Mesendoderm (in vitro differentiated cells): ENCODE data around the gene GRIK4.

Experiments
- DNase-seq: peaks from one replicate; pipeline ENCODE4 v3.0.0; 2013
- H2AK5ac ChIP-seq: 2 replicates; pipeline ENCODE4 v1.6.1; 2013; ENCODE audit warnings: low read length, inconsistent platforms
- H2BK120ac ChIP-seq: 2 replicates; pipeline ENCODE4 v1.6.1; 2013; ENCODE audit warnings: low read depth, mild to moderate bottlenecking, low read length, moderate library complexity, mixed read lengths
- H2BK15ac ChIP-seq: replicated peaks from 2 replicates; pipeline ENCODE4 v1.6.1; 2013; ENCODE audit warnings: low read depth, mild to moderate bottlenecking, moderate library complexity
- H2BK5ac ChIP-seq: 2 replicates; pipeline ENCODE4 v1.6.1; 2013; ENCODE audit warnings: low read length, inconsistent platforms
- H3K18ac ChIP-seq: 2 replicates; pipeline ENCODE4 v1.6.1; 2013; ENCODE audit warnings: mild to moderate bottlenecking, low read length, mixed read lengths
- H3K23ac ChIP-seq: one replicate; pipeline ENCODE4 v1.6.1; 2013; ENCODE audit warnings: low read length
- H3K27ac ChIP-seq: 2 replicates; pipeline ENCODE4 v1.5.1; 2013; ENCODE audit warnings: low read depth, mild to moderate bottlenecking, inconsistent platforms, low read length, moderate library complexity
- H3K27me3 ChIP-seq: 2 replicates; pipeline ENCODE4 v1.6.1; 2013; ENCODE audit warnings: low read length, control low read depth, mild to moderate bottlenecking, inconsistent platforms; ENCODE audit not compliant: insufficient read depth, poor library complexity
- H3K36me3 ChIP-seq: 2 replicates; pipeline ENCODE4 v1.6.1; 2013; ENCODE audit warnings: low read length, inconsistent platforms; ENCODE audit not compliant: control insufficient read depth, insufficient read depth
- H3K4ac ChIP-seq: one replicate; pipeline ENCODE4 v1.6.1; 2013; ENCODE audit warnings: low read depth, mild to moderate bottlenecking, low read length, moderate library complexity
- H3K4me1 ChIP-seq: 2 replicates; pipeline ENCODE4 v1.6.1; 2013; ENCODE audit warnings: low read depth, low read length, inconsistent platforms; ENCODE audit not compliant: control insufficient read depth
- H3K4me2 ChIP-seq: 2 replicates; pipeline ENCODE4 v1.6.1; 2013; ENCODE audit warnings: low read length
- H3K4me3 ChIP-seq: 2 replicates; pipeline ENCODE4 v1.5.1; 2013; ENCODE audit warnings: mild to moderate bottlenecking, low read length
- H3K56ac ChIP-seq: one replicate; pipeline ENCODE4 v1.6.1; 2013; ENCODE audit warnings: low read length
- H3K79me1 ChIP-seq: 2 replicates; pipeline ENCODE4 v1.6.1; 2013; ENCODE audit warnings: low read length, inconsistent platforms
- H3K79me2 ChIP-seq: 2 replicates; pipeline ENCODE4 v1.6.1; 2013; ENCODE audit warnings: mild to moderate bottlenecking, low read length; ENCODE audit not compliant: control insufficient read depth, insufficient read depth
- H3K9ac ChIP-seq: 2 replicates; pipeline ENCODE4 v1.6.1; 2013; ENCODE audit warnings: low read length, inconsistent platforms
- H4K5ac ChIP-seq: one replicate; pipeline ENCODE4 v1.6.1; 2013; ENCODE audit warnings: low read length
- H4K8ac ChIP-seq: one replicate; pipeline ENCODE4 v1.6.1; 2013; ENCODE audit warnings: low read depth, mild to moderate bottlenecking, control low read depth, low read length, moderate library complexity
- WGBS: extraction: QIAGEN DNeasy Blood & Tissue Kit; methylation state at CpG from one replicate; pipeline ENCODE4 v1.1.7; 2013; ENCODE audit warnings: low lambda C conversion rate, missing lambda C conversion rate; ENCODE audit not compliant: insufficient coverage; ENCODE audit errors: extremely low coverage; 5-methylcytosine and 5-hydroxymethylcytosine counted together

The GRIK4 gene

DNA sequence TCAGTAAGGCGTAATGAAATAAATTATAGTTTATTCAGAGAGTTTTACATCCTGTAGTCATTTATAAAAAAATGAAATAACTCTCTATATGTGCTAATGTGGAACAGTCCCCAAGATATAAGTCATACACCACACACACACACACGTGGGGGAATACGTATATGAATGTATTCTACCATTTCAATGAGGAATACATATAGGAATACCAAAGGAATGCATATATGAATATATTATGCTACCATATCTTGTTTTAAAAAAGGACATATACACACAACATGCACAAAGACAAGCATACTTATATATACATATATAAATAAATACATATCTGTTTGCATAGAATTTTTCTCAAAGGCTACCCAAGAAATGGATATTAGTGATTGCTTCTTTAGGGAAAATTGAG is 39.6 kb upstream of the GRIK4 start:
- WGBS, result no CpG with 5 or more reads among the region's 3 CpGs

GRCh38 chr11:120473503-120473902 is 38.0 kb upstream of the GRIK4 start:
- Histone ChIP-seq H3K18ac (no peak overlapping the region), H4K8ac (no peak overlapping the region), H3K79me1 (no peaks in the 10 kb centered on the region), H2BK15ac (no peak overlapping the region), H3K4me1 (no peaks in the 10 kb centered on the region), H3K36me3 (no peaks in the 10 kb centered on the region), H3K56ac (no peak overlapping the region), H3K4me2 (no peak overlapping the region), H4K5ac (no peak overlapping the region), H2BK120ac (no peak overlapping the region), H3K9ac (no peak overlapping the region), H3K4ac (no peak overlapping the region), H3K27me3 (no peaks in the 10 kb centered on the region), H3K27ac (no peak overlapping the region), H3K4me3 (no peak overlapping the region), H3K23ac (no peak overlapping the region), H2BK5ac (no peak overlapping the region), H3K79me2 (no peaks in the 10 kb centered on the region), H2AK5ac (no peak overlapping the region)
- no peak for DNase-seq
- WGBS, result no CpG with 5 or more reads among the region's 3 CpGs

More for the DNA sequence above, 39.6 kb upstream of the GRIK4 start:
- H3K79me2 ChIP-seq, result no peaks in the 10 kb centered on the region
- no peak overlapping the region for H3K9ac ChIP-seq
- H4K8ac ChIP-seq, result no peak overlapping the region
- H3K27ac ChIP-seq, result no peak overlapping the region
- no peaks in the 10 kb centered on the region for H3K4me1 ChIP-seq
- no peak overlapping the region for H3K18ac ChIP-seq
- H3K36me3 ChIP-seq, result no peaks in the 10 kb centered on the region
- no peaks in the 10 kb centered on the region for H3K27me3 ChIP-seq
- H2AK5ac ChIP-seq, result no peak overlapping the region
- H3K79me1 ChIP-seq, result no peaks in the 10 kb centered on the region
- H3K4me3 ChIP-seq, result no peak overlapping the region
- H2BK5ac ChIP-seq, result no peak overlapping the region
- no peak overlapping the region for H2BK120ac ChIP-seq
- H3K4ac ChIP-seq, result no peak overlapping the region
- H2BK15ac ChIP-seq, result no peak overlapping the region
- H3K56ac ChIP-seq, result no peak overlapping the region
- no peak for DNase-seq
- H4K5ac ChIP-seq, result no peak overlapping the region
- no peak overlapping the region for H3K23ac ChIP-seq
- no peak overlapping the region for H3K4me2 ChIP-seq

DNA sequence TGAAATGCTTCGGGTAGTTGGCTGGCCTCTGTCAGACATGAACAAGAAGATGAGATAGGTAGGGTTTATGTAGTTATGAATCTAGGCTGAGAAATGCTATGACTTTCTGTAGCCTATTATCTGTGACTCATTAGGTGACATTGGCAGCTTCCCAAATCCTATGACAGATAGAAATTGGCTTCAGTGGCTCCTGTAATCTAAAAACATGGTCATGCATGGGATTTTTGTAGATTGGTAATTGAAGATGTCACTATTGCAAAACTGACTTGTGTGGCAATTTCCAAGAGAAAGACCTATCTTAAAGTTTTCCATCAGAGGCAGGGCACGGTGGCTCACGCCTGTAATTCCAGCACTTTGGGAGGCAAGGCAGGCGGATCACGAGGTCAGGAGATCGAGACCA is 29.4 kb upstream of the GRIK4 start:
- no peaks in the 10 kb centered on the region for H3K4me1 ChIP-seq
- H3K9ac ChIP-seq, result no peak overlapping the region
- no peak overlapping the region for H2BK15ac ChIP-seq
- H3K79me1 ChIP-seq, result no peaks in the 10 kb centered on the region
- H3K36me3 ChIP-seq, result no peaks in the 10 kb centered on the region
- H3K23ac ChIP-seq, result no peak overlapping the region
- no peak overlapping the region for H4K5ac ChIP-seq
- no peak overlapping the region for H2BK120ac ChIP-seq
- H3K27ac ChIP-seq, result no peak overlapping the region
- H3K4ac ChIP-seq, result no peak overlapping the region
- no peak for DNase-seq
- H3K4me3 ChIP-seq, result no peak overlapping the region
- H3K56ac ChIP-seq, result no peak overlapping the region
- no CpG with 5 or more reads among the region's 6 CpGs for WGBS
- H3K4me2 ChIP-seq, result no peak overlapping the region
- H3K27me3 ChIP-seq, result no peaks in the 10 kb centered on the region
- H2AK5ac ChIP-seq, result no peak overlapping the region
- no peaks in the 10 kb centered on the region for H3K79me2 ChIP-seq
- no peak overlapping the region for H2BK5ac ChIP-seq
- H4K8ac ChIP-seq, result no peak overlapping the region
- no peak overlapping the region for H3K18ac ChIP-seq

GRCh38 chr11:120484722-120485121 is 26.8 kb upstream of the GRIK4 start:
- no peak for DNase-seq
- no peak overlapping the region for H2BK15ac ChIP-seq
- H3K4me1 ChIP-seq, result no peaks in the 10 kb centered on the region
- no peak overlapping the region for H3K4ac ChIP-seq
- no peaks in the 10 kb centered on the region for H3K79me1 ChIP-seq
- H4K8ac ChIP-seq, result no peak overlapping the region
- no peak overlapping the region for H3K4me2 ChIP-seq
- no peak overlapping the region for H2BK5ac ChIP-seq
- no peak overlapping the region for H3K27ac ChIP-seq
- no peak overlapping the region for H4K5ac ChIP-seq
- no CpG with 5 or more reads among the region's 3 CpGs for WGBS
- no peak overlapping the region for H3K9ac ChIP-seq
- no peak overlapping the region for H3K56ac ChIP-seq
- no peak overlapping the region for H2AK5ac ChIP-seq
- no peak overlapping the region for H2BK120ac ChIP-seq
- no peaks in the 10 kb centered on the region for H3K27me3 ChIP-seq
- no peak overlapping the region for H3K18ac ChIP-seq
- no peaks in the 10 kb centered on the region for H3K79me2 ChIP-seq
- no peaks in the 10 kb centered on the region for H3K36me3 ChIP-seq
- no peak overlapping the region for H3K4me3 ChIP-seq
- H3K23ac ChIP-seq, result no peak overlapping the region

- Histone ChIP-seq H3K9ac (no peak overlapping the region), H4K5ac (no peak overlapping the region), H3K36me3 (no peaks in the 10 kb centered on the region), H3K4me1 (no peaks in the 10 kb centered on the region), H4K8ac (no peak overlapping the region), H3K23ac (no peak overlapping the region), H3K4me2 (no peak overlapping the region), H2BK15ac (no peak overlapping the region), H3K79me1 (no peaks in the 10 kb centered on the region), H2BK5ac (no peak overlapping the region), H2AK5ac (no peak overlapping the region), H2BK120ac (no peak overlapping the region), H3K4ac (no peak overlapping the region), H3K4me3 (no peak overlapping the region), H3K18ac (no peak overlapping the region), H3K56ac (no peak overlapping the region), H3K79me2 (no peaks in the 10 kb centered on the region), H3K27ac (no peak overlapping the region), H3K27me3 (no peaks in the 10 kb centered on the region)
- no CpG with 5 or more reads among the region's 5 CpGs for WGBS
- no peak for DNase-seq
Observed at GRCh38 chr11:120486138-120486537, 25.4 kb upstream of the GRIK4 start.

GRCh38 chr11:120489799-120490198 is 21.7 kb upstream of the GRIK4 start:
- Histone ChIP-seq H3K4me1 (no peaks in the 10 kb centered on the region), H2BK120ac (no peak overlapping the region), H3K27ac (no peak overlapping the region), H3K23ac (no peak overlapping the region), H3K4ac (no peak overlapping the region), H3K4me2 (no peak overlapping the region), H3K27me3 (no peaks in the 10 kb centered on the region), H3K79me1 (no peaks in the 10 kb centered on the region), H4K8ac (no peak overlapping the region), H3K9ac (no peak overlapping the region), H3K56ac (no peak overlapping the region), H2AK5ac (no peak overlapping the region), H3K4me3 (no peak overlapping the region), H3K18ac (no peak overlapping the region), H3K36me3 (no peaks in the 10 kb centered on the region), H2BK15ac (no peak overlapping the region), H3K79me2 (no peaks in the 10 kb centered on the region), H2BK5ac (no peak overlapping the region), H4K5ac (no peak overlapping the region)
- WGBS, result no CpG with 5 or more reads among the region's 1 CpG
- DNase-seq, result no peak
